ENCODE results near the gene COL25A1. TPM values are rescaled to one million over a fixed set of nuclear protein-coding genes. Genes with fewer than 3 reads are reported as not detected.

COL25A1 gene
- total and polyA plus RNA-seq, 2 donors (not counting 3 experiments of a cell fraction or from before 2014, with no cell fraction given), result 0.21 to 3.5 TPM

DNA sequence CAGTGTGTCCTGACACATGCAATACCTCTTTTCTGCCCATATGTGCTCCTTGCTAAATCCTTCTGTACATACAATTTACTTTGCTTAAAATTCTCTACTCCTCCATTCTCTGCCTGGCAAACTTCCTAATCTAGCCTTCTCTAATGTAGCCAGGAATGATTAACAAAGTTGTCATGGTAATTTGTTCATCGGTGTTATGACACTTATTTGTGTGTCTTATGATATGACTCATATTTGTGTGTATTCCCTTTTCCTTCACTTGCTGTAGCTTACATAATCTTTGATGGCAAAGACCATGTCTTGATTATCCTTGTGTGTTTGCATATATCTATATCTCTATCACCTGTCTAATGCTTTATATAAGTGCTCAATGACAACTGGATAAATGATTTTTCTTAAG is 133.3 kb downstream of the COL25A1 start:
- DNase-seq (ENCODE audit: low read depth, low spot score) (no peak), FAIRE-seq (no peak)
- no peak overlapping the region for H3K27ac ChIP-seq (ENCODE audit: insufficient read depth, low read depth, low read length)
- no peak overlapping the region for H3K4me2 ChIP-seq (ENCODE audit: insufficient read depth, low read length)
- ChIA-PET POLR2A (no interaction called here), CTCF (no interaction called here)
- no peaks in the 10 kb centered on the region for H4K20me1 ChIP-seq (replicated peaks; ENCODE audit: control insufficient read depth, extremely low read depth, insufficient read depth, low read length)
- no peaks in the 10 kb centered on the region for H3K4me1 ChIP-seq (ENCODE audit: control insufficient read depth, extremely low read depth, insufficient read depth, low read length)
- no peaks in the 10 kb centered on the region for H3K9me3 ChIP-seq (replicated peaks; ENCODE audit: control insufficient read depth, insufficient read depth, low read length)
- H2AFZ ChIP-seq (ENCODE audit: low read depth, low read length), result no peak overlapping the region
- no peaks in the 10 kb centered on the region for H3K79me2 ChIP-seq (ENCODE audit: control insufficient read depth, insufficient read depth, low read length)
- peaks cover 0 to 1% of the 10 kb centered on the region in 2 experiments for H3K27me3 ChIP-seq (ENCODE audit: control insufficient read depth in 2 of 2, insufficient read depth in 2 of 2, low read length in 2 of 2)
- dilution Hi-C loops (cut with MboI; ENCODE audit: extremely low pct_ligation_motif_present, low sequenced_read_pairs), result no loop called here
- BruUV-seq (replicated peaks), result no TSS peak
- intact Hi-C loops (cut with micrococcal nuclease), result no loop called here
- H3K9me1 ChIP-seq (replicated peaks; ENCODE audit: control insufficient read depth, extremely low read depth, insufficient read depth, low read length), result no peaks in the 10 kb centered on the region
- no peak overlapping the region for H3K9ac ChIP-seq (replicated peaks; ENCODE audit: extremely low read depth, insufficient read depth, low read length)
- no peak overlapping the region for H3K4me3 ChIP-seq (replicated peaks in 1 of 3; ENCODE audit: insufficient read depth in 1 of 3, low read depth in 1 of 3, low read length in 3 of 3)
- no peaks in the 10 kb centered on the region for H3K36me3 ChIP-seq (ENCODE audit: control insufficient read depth in 2 of 2, extremely low read depth in 1 of 2, insufficient read depth in 2 of 2, low read length in 2 of 2)
- TF ChIP-seq, protein P1, sequence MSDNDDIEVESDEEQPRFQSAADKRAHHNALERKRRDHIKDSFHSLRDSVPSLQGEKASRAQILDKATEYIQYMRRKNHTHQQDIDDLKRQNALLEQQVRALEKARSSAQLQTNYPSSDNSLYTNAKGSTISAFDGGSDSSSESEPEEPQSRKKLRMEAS (IDR thresholded peaks at IDR 0.05; ENCODE audit: insufficient read depth, insufficient read length), result no peak
- no peak for TF ChIP-seq POLR2A (IDR thresholded peaks at IDR 0.05; ENCODE audit: low read depth, low read length)

DNA sequence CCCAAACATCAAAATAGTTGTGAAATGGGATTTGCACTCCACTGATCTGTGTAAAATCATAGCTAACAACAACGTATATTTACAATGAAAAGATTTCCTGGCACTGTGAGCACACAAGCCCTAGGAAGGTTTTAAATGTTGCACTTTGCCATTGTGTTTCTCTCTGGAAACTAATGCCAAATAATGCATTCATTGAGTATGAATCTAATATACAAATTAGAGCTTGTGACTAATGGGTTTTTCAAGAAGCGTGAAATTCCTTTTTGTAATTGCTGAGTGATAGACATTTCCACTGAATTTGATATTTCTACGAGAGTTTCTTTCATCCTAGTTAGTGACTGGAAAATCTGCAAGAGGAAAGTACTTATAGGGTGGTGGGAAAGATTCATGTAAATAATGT is 135.9 kb downstream of the COL25A1 start:
- H3K9ac ChIP-seq (replicated peaks; ENCODE audit: extremely low read depth, insufficient read depth, low read length), result no peak overlapping the region
- dilution Hi-C loops (cut with MboI; ENCODE audit: extremely low pct_ligation_motif_present, low sequenced_read_pairs) (no loop called here), intact Hi-C loops (cut with micrococcal nuclease) (no loop called here)
- no peaks in the 10 kb centered on the region for H4K20me1 ChIP-seq (replicated peaks; ENCODE audit: control insufficient read depth, extremely low read depth, insufficient read depth, low read length)
- H3K79me2 ChIP-seq (ENCODE audit: control insufficient read depth, insufficient read depth, low read length), result no peaks in the 10 kb centered on the region
- FAIRE-seq, result no peak
- H2AFZ ChIP-seq (ENCODE audit: low read depth, low read length), result no peak overlapping the region
- BruUV-seq (replicated peaks), result no TSS peak
- H3K9me3 ChIP-seq (replicated peaks; ENCODE audit: control insufficient read depth, insufficient read depth, low read length), result no peaks in the 10 kb centered on the region
- peaks cover 0 to 1% of the 10 kb centered on the region in 2 experiments for H3K27me3 ChIP-seq (ENCODE audit: control insufficient read depth in 2 of 2, insufficient read depth in 2 of 2, low read length in 2 of 2)
- ChIA-PET POLR2A (no interaction called here), CTCF (no interaction called here)
- no peak overlapping the region for H3K4me3 ChIP-seq (replicated peaks in 1 of 3; ENCODE audit: insufficient read depth in 1 of 3, low read depth in 1 of 3, low read length in 3 of 3)
- H3K9me1 ChIP-seq (replicated peaks; ENCODE audit: control insufficient read depth, extremely low read depth, insufficient read depth, low read length), result no peaks in the 10 kb centered on the region
- no peak overlapping the region for H3K4me2 ChIP-seq (ENCODE audit: insufficient read depth, low read length)
- no peaks in the 10 kb centered on the region for H3K36me3 ChIP-seq (ENCODE audit: control insufficient read depth in 2 of 2, extremely low read depth in 1 of 2, insufficient read depth in 2 of 2, low read length in 2 of 2)
- no peaks in the 10 kb centered on the region for H3K4me1 ChIP-seq (ENCODE audit: control insufficient read depth, extremely low read depth, insufficient read depth, low read length)
- no peak for DNase-seq (ENCODE audit: low read depth, low spot score)
- TF ChIP-seq EZH2 (IDR thresholded peaks at IDR 0.05; ENCODE audit: borderline replicate concordance, low read depth, low read length, severe bottlenecking) (no peak), GATA2 (IDR thresholded peaks at IDR 0.05; ENCODE audit: insufficient read depth, insufficient read length, low read depth, low read length) (no peak), POLR2AphosphoS5 (IDR thresholded peaks at IDR 0.05; ENCODE audit: insufficient read depth, low read depth, low read length) (no peak), POLR2A (IDR thresholded peaks at IDR 0.05; ENCODE audit: low read depth, low read length) (no peak), MYC (IDR thresholded peaks at IDR 0.05; ENCODE audit: low read depth, low read length) (no peak), FOS (IDR thresholded peaks at IDR 0.05; ENCODE audit: borderline replicate concordance, insufficient read depth, low read length) (no peak), JUN (IDR thresholded peaks at IDR 0.05; ENCODE audit: borderline replicate concordance, insufficient read depth, insufficient read length, low read depth) (no peak)
- TF ChIP-seq, protein P2, sequence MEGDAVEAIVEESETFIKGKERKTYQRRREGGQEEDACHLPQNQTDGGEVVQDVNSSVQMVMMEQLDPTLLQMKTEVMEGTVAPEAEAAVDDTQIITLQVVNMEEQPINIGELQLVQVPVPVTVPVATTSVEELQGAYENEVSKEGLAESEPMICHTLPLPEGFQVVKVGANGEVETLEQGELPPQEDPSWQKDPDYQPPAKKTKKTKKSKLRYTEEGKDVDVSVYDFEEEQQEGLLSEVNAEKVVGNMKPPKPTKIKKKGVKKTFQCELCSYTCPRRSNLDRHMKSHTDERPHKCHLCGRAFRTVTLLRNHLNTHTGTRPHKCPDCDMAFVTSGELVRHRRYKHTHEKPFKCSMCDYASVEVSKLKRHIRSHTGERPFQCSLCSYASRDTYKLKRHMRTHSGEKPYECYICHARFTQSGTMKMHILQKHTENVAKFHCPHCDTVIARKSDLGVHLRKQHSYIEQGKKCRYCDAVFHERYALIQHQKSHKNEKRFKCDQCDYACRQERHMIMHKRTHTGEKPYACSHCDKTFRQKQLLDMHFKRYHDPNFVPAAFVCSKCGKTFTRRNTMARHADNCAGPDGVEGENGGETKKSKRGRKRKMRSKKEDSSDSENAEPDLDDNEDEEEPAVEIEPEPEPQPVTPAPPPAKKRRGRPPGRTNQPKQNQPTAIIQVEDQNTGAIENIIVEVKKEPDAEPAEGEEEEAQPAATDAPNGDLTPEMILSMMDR (IDR thresholded peaks at IDR 0.05; ENCODE audit: extremely low read depth in 1 of 2, insufficient read depth in 1 of 2, low read depth in 1 of 2, low read length in 2 of 2), result no peak
- TF ChIP-seq, protein P1 (IDR thresholded peaks at IDR 0.05; ENCODE audit: insufficient read depth, insufficient read length), result no peak
- no peak overlapping the region for H3K27ac ChIP-seq (ENCODE audit: insufficient read depth, low read depth, low read length)
